Measurements from ENCODE around the gene ZNF683.
"Not testable (repeated sequence)": the region's sequence is repeated elsewhere in the genome, so short reads cannot be mapped to it uniquely, and the experiment has no call there.

Gene ZNF683

DNA sequence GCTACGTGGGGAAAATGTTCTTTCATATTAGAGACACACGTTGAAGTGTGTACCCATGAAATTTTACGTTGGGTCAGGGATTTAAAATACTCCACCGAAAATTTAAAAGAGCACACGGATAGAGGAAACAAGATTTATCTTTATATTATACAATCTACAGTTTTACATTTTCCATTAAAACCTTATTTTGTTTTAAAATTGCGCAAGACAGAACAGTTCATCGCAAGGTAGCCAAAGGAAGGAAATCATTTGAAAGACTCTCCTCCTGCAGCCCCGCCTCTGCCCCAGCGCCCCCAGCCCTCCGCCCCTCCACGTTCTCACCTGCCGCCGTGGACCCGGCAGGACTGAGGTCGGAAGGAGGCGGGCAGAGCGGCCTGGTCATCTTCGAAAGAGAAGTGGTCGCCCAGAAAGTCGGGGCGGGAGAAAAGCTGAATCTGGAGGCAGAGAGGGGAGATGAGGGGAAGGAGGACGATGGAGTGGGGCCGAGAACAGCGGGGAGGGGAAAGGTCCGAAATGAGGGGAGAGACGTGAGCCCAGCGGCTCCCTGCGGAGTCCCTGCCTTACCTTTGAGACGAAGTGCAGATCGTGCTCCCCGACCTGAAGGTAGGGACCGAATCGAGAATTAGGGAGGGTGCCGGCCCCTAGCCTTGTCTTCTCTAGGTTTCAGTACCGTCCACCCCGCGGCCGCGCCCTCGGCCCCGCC is 36.6 kb downstream of the ZNF683 start:
- DNase-seq, result no peak

DNA sequence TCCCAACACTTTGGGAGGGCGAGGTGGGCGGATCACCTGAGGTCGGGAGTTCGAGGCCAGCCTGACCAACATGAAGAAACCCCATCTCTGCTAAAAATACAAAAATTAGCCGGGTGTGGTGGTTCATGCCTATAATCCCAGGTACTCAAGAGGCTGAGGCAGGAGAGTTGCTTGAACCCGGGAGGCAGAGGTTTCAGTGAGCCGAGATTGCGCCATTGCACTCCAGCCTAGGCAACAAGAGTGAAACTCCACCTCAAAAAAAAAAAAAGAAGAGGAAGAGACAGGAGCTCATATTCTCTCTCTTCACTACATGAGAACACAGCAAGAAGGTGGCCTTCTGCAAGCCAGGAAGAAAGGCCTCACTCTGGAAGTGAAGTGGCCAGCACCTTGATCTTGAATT is 39.2 kb downstream of the ZNF683 start:
- not testable (repeated sequence) for DNase-seq

DNA sequence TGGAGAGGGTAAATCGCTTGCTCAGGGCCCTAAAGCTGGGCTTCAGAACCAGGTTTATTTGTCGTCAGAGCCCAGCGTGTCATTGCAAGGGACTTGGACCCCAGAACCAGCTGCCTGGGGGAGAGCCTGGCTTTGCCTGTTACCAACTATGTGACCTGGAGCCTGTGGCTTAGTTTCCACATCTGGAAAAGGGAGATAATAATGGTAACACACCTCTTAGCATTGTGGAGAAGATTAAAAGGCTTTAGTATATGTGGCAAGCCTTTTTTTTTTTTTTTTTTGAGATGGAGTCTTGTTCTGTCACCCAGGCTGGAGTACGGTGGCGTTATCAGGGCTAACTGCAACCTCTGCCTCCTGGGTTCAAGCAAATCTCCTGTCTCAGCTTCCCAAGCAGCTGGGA is 42.3 kb downstream of the ZNF683 start:
- DNase-seq, result no peak

DNA sequence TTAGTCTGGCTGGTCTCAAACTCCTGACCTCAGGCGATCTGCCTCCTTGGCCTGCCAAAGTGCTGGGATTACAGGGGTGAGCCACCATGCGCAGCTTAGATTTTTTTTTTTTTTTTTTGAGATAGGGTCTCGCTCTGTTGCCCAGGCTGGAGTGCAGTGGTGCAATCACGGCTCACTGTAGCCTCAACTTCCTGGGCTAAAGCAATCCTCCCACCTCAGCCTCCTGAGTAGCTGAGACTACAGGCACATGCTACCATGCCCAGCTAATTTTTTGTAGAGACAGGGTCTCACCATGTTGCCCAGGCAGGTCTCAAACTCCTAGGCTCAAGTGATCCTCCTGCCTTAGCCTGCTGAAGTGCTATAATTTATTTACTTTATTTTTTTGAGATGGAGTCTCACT is 43.2 kb downstream of the ZNF683 start:
- DNase-seq, result not testable (repeated sequence)

DNA sequence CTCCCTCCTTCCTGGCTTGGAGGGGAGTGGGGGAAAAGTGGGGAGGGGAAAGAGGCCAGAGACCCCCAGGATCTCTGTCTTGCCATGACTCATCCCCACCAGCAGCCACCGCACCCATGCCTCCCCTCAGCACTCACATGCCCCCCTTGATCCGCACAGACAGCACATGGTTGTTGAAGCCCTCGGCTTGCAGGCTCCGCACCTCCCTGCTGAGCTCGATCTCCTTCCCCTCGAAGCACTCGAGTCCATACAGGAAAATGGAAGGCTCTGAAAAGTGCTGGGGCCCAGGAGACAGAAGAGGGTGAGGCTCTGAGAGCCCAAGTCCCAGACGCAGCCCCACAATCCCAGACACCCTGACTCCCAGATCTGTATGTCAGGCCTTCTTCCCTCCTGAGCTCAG is 44.0 kb downstream of the ZNF683 start:
- no peak for DNase-seq

DNA sequence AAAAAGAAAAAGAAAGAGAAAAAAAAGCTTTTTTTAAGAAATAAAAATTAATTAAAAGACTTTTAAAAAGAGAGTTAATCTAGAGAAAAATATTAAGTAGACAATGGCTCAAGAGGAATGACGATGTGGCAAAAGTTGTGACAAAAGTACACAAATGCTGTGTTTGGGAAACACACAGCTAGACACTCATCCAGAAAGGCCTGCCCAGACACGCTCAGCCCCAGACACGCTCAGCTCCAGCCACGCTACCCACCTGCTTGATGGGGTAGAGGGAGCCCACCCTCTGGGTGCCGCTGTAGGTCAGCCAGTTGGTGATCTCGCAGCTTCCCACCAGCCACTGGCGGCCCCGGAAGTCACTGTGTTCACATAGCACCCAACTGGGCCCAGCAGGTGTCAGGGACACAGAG is 44.6 kb downstream of the ZNF683 start:
- no peak for DNase-seq

DNA sequence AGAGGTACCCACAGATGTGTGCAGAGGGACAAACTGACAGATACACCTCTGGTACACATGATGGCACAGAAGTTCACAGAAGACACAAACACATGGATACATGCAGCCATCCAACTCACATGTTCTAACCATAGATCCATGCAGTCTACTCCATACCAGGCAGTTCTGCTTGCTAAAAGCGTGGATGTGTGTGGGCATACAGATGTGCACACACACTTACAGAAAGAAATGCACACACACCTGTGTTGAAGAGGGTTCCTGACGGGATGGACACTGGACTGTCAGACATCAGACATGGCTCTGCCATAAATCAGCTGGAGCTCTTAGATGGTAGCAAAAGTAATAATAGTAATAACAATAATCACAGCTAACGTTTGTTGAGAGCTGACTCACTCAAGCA is 48.0 kb downstream of the ZNF683 start:
- no peak for DNase-seq

DNA sequence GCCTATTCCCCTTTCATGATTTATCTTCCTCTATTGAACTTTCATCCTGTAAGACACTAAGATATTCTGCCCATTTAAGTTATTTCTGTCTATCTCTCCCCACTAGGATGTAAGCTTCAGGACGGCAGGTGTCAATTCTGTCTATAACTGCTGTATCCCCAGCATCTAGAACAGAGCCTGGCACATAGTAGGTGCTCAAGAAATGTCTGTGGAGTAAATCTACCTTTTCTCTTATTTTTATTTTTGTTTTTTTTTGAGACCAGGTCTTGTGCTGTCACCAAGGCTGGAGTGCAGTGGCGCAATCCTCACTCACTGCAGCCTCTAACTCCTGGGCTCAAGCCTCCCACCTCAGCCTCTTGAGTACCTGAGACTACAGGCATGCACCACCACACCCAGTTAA is 49.2 kb downstream of the ZNF683 start:
- DNase-seq, result no peak

DNA sequence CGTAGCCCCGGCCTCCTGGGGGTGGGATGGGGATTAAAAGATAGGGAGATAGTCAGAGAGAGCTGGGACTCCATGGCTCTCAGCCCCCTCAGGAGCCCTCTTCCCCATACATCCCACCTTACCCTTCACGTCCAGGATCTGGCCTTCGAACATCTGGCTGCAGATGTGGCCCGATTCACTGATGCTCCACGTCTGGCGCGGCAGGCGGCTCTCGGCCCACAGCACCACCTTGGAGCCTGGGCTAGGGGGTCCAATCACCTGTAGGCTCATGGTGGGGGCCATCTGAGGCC is 50.6 kb downstream of the ZNF683 start:
- DNase-seq, result no peak

DNA sequence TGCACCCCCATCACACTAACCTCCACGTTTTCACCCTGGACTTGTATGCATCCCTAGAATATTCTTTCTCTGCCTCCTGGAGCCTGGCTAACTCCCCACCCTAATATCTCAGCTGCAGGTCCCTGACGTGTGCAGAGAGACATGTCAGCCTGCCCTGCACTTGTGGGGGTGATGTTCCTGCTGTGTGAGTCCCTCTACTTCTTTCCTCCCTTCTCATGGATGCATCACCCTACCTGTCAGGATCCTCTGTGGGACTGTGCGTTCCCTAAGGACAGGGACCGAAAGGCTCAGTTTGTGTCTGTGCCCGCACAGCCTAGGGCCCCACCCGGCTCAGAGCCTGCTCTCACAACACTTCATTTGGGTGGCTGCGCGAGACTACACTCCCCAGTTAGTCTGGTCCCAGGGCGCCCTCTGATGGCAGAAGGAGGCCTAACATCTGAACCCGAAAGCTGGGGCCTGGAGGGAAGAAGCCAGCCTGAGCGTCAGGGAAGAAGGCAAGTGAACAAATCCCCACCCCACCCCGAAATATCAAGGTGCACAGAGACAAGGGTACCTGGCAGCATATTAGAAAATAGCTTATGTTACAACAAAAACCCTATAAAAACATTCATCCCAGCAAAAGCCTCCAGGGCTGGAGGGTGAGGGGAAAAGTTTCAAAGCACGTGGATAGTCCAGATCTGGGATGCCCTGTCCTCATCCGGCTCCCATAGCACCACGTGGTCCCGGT is 51.1 kb downstream of the ZNF683 start:
- DNase-seq, result peak; percentile 36

DNA sequence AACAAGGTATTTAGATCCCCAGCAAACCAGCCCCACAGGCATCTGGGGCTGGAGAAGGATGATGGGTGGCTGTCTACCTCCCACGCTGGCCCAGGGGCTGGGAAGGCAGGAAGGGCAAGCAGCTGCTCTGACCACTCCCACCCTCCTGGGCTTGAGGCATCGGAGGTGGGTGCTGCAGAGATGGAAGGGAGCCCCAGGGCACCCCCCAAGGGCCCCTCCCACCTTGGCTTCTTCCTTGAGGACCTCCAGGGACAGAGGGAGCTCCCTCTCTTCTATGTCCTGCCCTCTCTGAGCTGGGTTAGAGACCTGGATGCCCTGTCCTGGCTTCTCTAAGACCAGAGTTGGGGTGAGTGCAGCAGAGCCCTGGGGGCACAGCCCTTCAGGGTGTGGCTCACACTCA is 51.7 kb downstream of the ZNF683 start:
- DNase-seq, result no peak

DNA sequence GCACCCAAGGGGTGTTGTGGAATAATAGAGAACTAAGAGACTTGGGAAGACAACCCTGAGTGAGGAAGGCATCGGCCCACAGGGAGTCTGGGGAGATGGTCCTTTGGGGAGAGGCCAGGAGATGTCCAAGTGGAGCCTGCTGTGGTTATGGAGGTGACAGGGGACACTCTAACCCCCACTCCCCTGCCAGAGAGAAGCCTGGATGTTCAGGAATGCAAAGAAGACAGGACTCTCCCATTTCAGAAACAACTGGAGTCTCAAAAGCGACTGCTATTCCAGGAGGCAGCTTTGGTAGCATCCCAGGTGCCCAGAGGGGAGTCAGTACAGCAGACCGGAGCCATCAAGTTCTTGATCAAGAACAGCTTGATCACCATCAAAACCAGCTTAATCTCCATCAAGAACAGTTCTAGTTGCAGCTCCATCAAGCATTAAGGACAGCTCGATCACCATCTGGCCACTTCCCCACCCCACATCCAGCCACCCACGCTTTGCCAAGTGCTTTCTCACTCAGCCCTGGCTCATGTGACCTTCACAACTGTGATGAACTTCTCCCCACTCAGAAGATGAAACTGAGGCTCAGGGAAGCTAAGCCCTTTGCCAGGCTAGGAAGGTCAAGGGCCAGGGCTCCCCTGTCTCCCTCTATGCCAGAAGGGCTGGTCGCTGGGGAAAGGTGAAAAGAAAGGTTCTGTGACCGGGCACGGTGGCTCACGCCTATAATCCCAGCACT is 54.0 kb downstream of the ZNF683 start:
- DNase-seq, result no peak

DNA sequence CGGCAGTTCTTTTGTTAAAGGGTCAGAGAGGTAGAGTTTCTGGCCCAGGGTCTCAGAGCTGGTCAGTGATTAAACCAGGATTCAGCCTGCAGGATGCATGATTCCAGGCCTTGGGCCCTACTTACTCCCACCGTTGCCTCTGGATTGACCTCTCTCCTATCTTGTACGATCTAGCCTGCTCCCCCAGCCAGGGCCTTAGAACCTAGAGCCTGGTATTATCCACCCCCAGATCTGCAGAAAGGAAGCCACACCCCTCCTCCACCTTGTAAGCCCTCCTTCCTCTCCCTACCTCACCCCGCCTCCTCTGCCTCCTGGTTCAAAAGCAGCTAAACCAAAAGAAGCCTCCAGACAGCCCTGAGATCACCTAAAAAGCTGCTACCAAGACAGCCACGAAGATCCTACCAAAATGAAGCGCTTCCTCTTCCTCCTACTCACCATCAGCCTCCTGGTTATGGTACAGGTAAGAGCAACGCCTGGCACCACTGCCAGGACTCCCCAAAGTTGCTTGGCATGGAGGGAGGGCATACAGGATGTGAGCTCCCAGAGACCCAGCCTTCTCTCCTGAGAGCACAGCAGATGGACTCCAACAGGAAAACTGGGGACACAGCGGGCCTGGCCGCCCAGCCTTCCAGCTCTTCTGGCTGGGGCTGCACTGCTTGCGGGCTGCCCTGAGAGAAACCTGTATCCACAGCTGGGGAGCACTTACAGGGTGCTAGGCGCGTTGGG is 54.8 kb downstream of the ZNF683 start, which contains the start of gene CD52:
Gene CD52, plus strand, starts transcription at position 347 of the 726 bp plus-strand sequence. Its CDS starts 60 bp downstream, at position 407.
- DNase-seq, result no peak

DNA sequence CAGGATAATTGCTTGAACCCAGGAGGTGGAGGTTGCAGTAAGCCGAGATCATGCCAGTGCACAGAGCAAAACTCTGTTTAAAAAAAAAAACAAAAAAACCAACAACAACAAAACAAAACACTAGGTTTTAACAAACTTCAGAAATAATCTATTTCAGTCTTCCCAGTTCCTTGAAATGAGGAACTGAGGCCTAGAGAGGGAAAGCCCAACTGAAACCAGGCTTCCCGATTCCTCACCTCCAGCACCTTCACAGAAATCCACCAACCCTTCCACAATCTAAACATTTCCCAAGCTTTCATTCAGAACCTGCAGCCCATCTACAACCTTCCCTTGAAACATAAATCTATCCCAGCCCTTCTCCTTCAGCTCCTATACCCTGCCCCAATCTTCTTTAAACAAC is 55.4 kb downstream of the ZNF683 start:
- DNase-seq, result no peak

DNA sequence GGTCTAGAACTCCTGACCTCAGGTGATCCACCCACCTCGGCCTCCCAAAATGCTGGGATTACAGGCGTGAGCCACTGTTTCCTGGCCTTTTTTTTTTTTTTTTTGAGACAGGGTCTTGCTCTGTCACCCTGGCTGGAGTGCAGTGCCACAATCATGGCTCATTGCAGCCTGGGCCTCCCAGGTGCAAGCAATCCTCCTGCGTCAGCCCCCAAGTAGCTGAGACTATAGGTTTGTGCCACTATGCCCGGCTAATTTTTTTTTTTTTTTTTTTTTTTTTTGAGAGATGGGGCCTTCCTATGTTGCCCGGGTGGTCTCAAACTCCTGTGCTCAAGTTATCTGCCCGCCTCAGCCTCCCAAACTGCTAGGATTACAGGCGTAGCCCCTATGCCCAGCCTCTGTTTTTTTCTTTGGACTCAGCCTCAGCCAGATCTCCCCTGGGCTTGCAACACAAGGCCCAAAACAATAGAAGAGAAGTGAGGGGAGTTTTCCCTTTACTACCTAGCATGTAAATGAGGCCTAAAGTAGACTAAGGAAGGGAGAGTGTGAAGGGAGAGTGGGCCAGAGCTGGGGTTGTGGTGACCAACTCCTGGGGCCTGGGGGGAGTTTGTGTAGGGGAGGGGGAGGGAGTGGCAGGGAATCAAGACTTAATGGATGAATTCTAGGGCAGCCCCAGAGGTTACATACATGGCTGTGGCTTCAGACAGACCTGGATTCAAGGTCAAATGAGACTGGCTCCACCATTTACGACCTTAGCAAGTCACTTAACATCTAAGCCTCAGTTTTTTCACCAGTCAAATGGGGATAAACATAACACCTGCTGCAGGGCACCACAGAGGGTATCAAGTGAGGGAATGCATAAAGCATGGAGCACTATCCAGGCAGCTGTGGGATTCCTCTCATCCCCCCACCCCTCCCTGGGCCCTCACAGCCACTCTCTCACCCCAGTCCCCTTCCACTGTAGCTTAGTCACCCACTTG is 56.4 kb downstream of the ZNF683 start:
- no peak for DNase-seq

DNA sequence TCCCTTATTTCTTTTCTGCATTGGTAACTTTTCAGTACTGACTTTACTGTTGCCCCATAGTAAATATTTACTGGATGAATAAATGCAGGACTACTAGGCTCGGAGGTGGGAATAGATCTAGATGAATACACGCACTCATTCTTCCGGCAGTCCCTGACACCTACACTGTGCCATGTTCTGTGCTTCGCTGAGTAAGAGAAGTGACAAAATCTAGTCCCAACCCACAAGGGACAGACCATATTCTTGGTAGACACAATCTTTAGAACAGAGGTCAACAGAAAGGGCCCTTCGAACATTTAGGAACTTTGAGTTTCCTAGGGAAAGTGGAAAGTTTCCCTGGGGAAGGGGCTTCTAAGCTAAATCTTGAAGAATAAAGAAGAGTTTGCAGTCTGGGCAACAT is 58.0 kb downstream of the ZNF683 start:
- no peak for DNase-seq
